ENCODE measurements around the gene SYCN. TPM values are rescaled to one million over a fixed set of nuclear protein-coding genes. Genes with fewer than 3 reads are reported as not detected.

SYCN gene
- total RNA-seq, 6 experiments from 2014 or later = not detected

DNA sequence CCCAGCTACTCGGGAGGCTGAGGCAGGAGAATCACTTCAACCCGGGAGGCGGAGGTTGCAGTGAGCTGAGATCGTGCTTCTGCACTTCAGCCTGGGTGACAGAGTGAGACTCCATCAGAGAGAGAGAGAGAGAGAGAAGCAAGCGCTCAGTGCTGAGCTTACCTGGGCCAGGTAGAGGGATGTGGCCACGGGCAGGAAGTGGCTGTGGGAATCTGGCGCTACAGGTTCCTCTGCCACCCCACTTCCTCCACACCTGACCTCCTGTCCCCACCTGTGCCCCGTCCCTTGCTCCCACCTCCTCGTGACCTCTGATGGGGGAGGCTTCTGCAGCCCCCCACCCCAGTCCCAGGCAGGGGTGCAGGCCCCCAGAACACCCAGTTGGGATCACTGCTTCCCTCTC, 8.3 kb downstream of the SYCN start:
- Mint-ChIP-seq H3K36me3 (ENCODE audit: low read depth) (no peaks in the 10 kb centered on the region), H3K9me3 (no peaks in the 10 kb centered on the region), H3K4me3 (no peak overlapping the region), H3K4me1 (ENCODE audit: low read depth) (peaks cover 7% of the 10 kb centered on the region), H3K27me3 (ENCODE audit: insufficient read depth) (peaks cover 28% of the 10 kb centered on the region), H3K27ac (no peak overlapping the region)
- TF ChIP-seq CTCF (IDR thresholded peaks at IDR 0.05) = no peak
- DNase-seq = no peak

- H3K4me3 Mint-ChIP-seq = no peak overlapping the region
- no peak overlapping the region for H3K27ac Mint-ChIP-seq
- no peak for TF ChIP-seq CTCF (IDR thresholded peaks at IDR 0.05)
- peaks cover 26% of the 10 kb centered on the region for H3K27me3 Mint-ChIP-seq (ENCODE audit: insufficient read depth)
- H3K36me3 Mint-ChIP-seq (ENCODE audit: low read depth) = no peaks in the 10 kb centered on the region
- peaks cover 7% of the 10 kb centered on the region for H3K4me1 Mint-ChIP-seq (ENCODE audit: low read depth)
- no peaks in the 10 kb centered on the region for H3K9me3 Mint-ChIP-seq
- no peak for DNase-seq
Measured at GRCh38 chr19:39194832-39195542, 9.1 kb downstream of the SYCN start.

DNA sequence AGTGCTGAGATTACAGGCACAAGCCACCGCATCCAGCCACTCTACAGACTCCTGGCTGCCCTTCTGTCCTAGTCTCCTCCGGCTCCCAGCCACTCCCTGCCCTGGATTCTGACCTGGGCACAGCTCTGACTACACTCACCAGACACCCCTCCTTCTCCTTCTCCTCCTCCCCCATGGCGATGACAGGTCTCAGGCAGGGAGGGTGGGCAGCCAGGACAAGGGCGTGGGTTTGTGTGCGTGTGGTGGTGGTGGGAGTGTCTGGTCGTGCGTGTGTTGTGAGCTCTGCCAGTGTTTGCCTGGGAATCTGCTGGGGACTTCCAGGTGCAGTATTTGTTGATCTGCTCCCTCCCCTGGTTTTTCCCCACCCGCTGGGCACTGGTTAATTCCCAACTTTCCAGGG, 10.3 kb downstream of the SYCN start:
- DNase-seq = no peak

GRCh38 chr19:39192846-39193245, 11.2 kb downstream of the SYCN start:
- Mint-ChIP-seq H3K27ac (no peak overlapping the region), H3K9me3 (no peaks in the 10 kb centered on the region), H3K27me3 (ENCODE audit: insufficient read depth) (peaks cover 25% of the 10 kb centered on the region), H3K36me3 (ENCODE audit: low read depth) (no peaks in the 10 kb centered on the region), H3K4me3 (no peak overlapping the region), H3K4me1 (ENCODE audit: low read depth) (peaks cover 7% of the 10 kb centered on the region)
- no peak for DNase-seq
- no peak for TF ChIP-seq CTCF (IDR thresholded peaks at IDR 0.05)

More for the DNA sequence above, 10.3 kb downstream of the SYCN start:
- Mint-ChIP-seq H3K9me3 (no peaks in the 10 kb centered on the region), H3K27me3 (ENCODE audit: insufficient read depth) (peaks cover 33% of the 10 kb centered on the region), H3K4me3 (no peak overlapping the region), H3K4me1 (ENCODE audit: low read depth) (peaks cover 7% of the 10 kb centered on the region), H3K27ac (no peak overlapping the region), H3K36me3 (ENCODE audit: low read depth) (no peaks in the 10 kb centered on the region)
- no peak for TF ChIP-seq CTCF (IDR thresholded peaks at IDR 0.05)

DNA sequence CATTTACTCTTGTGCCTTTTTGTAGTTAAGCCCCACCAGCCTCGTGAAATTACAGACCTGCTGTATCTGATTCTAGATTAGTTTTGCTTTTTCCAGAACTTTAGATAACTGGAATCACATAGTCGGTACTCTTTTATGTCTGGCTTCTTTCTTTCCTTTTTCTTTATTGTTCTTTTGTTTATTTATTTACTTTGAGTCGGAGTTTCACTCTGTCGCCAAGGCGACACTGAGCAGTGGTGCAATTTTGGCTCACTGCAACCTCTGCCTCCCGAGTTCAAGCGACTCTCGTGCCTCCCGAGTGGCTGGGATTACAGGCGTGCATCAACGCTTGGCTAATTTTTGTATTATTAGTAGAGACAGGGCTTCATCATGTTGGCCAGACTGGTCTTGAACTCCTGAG, 13.3 kb downstream of the SYCN start:
- DNase-seq = no peak
- Mint-ChIP-seq H3K9me3 (no peaks in the 10 kb centered on the region), H3K4me3 (no peak overlapping the region), H3K36me3 (ENCODE audit: low read depth) (no peaks in the 10 kb centered on the region), H3K4me1 (ENCODE audit: low read depth) (peaks cover 6% of the 10 kb centered on the region; the same call in 1 of the 2 replicates), H3K27me3 (ENCODE audit: insufficient read depth) (peaks cover 18% of the 10 kb centered on the region), H3K27ac (no peak overlapping the region)
- TF ChIP-seq CTCF (IDR thresholded peaks at IDR 0.05) = no peak

Measured in HFFc6 (cell line).